Measurements from ENCODE around the gene MTIF3. TPM values are rescaled to one million over a fixed set of nuclear protein-coding genes. Genes with fewer than 3 reads are reported as not detected.

MTIF3 gene
- total RNA-seq, 4 donors from 2014 or later = 27.7 to 98.3 (median 66.7) TPM

- Histone ChIP-seq H3K9me3 (no peaks in the 10 kb centered on the region), H3K36me3 (no peaks in the 10 kb centered on the region), H3K27me3 (no peaks in the 10 kb centered on the region), H3K4me1 (no peaks in the 10 kb centered on the region), H3K4me3 (no peak overlapping the region), H3K27ac (no peak overlapping the region)
- 43 to 47% methylated on average over 4 to 5 of the region's 5 CpGs for WGBS, 2 donors (ENCODE audit: low coverage in 1 of 2)
- no peak for DNase-seq
- TF ChIP-seq POLR2AphosphoS5 (IDR thresholded peaks at IDR 0.05) (no peak), CTCF (IDR thresholded peaks at IDR 0.05) (no peak), POLR2A (IDR thresholded peaks at IDR 0.05) (no peak), EP300 (IDR thresholded peaks at IDR 0.05; ENCODE audit: low read depth) (no peak)
- intact Hi-C loops (cut with DNase I; ENCODE audit: low total_unique reads) = no loop called here
- in situ Hi-C loops (cut with MboI; ENCODE audit: low pct_ligation_motif_present in 1 of 4, low pct_unique_long_range_greater_than_20kb in 1 of 4, low sequenced_read_pairs in 3 of 4) = no loop called here
These were observed 37.4 kb upstream of the MTIF3 start for GRCh38 chr13:27487776-27488175.

- no peak overlapping the region for H3K4me3 ChIP-seq
- no peak for DNase-seq
- 89 to 93% methylated on average over 5 to 11 of the region's 11 CpGs for WGBS, 2 donors (ENCODE audit: low coverage in 1 of 2)
- in situ Hi-C loops (cut with MboI; ENCODE audit: low pct_ligation_motif_present in 1 of 4, low pct_unique_long_range_greater_than_20kb in 1 of 4, low sequenced_read_pairs in 3 of 4) = no loop called here
- H3K27ac ChIP-seq = no peak overlapping the region
- intact Hi-C loops (cut with DNase I; ENCODE audit: low total_unique reads) = no loop called here
- TF ChIP-seq EP300 (IDR thresholded peaks at IDR 0.05; ENCODE audit: low read depth) = no peak
- TF ChIP-seq POLR2AphosphoS5 (IDR thresholded peaks at IDR 0.05) = no peak
- no peak for TF ChIP-seq POLR2A (IDR thresholded peaks at IDR 0.05)
- TF ChIP-seq CTCF (IDR thresholded peaks at IDR 0.05) = no peak
- no peaks in the 10 kb centered on the region for H3K4me1 ChIP-seq
- no peaks in the 10 kb centered on the region for H3K27me3 ChIP-seq
- H3K9me3 ChIP-seq = no peaks in the 10 kb centered on the region
- no peaks in the 10 kb centered on the region for H3K36me3 ChIP-seq
These were observed 33.1 kb upstream of the MTIF3 start for GRCh38 chr13:27483421-27483820.

GRCh38 chr13:27482983-27483382 is 32.6 kb upstream of the MTIF3 start:
- H3K4me3 ChIP-seq = no peak overlapping the region
- no peaks in the 10 kb centered on the region for H3K36me3 ChIP-seq
- no peak for TF ChIP-seq EP300 (IDR thresholded peaks at IDR 0.05; ENCODE audit: low read depth)
- TF ChIP-seq CTCF (IDR thresholded peaks at IDR 0.05) = no peak
- TF ChIP-seq POLR2A (IDR thresholded peaks at IDR 0.05) = no peak
- no peak for TF ChIP-seq POLR2AphosphoS5 (IDR thresholded peaks at IDR 0.05)
- intact Hi-C loops (cut with DNase I; ENCODE audit: low total_unique reads) (no loop called here), in situ Hi-C loops (cut with MboI; ENCODE audit: low pct_ligation_motif_present in 1 of 4, low pct_unique_long_range_greater_than_20kb in 1 of 4, low sequenced_read_pairs in 3 of 4) (no loop called here)
- WGBS, 2 donors (ENCODE audit: low coverage in 1 of 2) = 62 to 71% methylated on average over 7 of the region's 7 CpGs
- peak; percentile 43 for DNase-seq
- no peaks in the 10 kb centered on the region for H3K4me1 ChIP-seq
- H3K27ac ChIP-seq = no peak overlapping the region
- no peaks in the 10 kb centered on the region for H3K27me3 ChIP-seq
- no peaks in the 10 kb centered on the region for H3K9me3 ChIP-seq

GRCh38 chr13:27481766-27482165 is 31.4 kb upstream of the MTIF3 start:
- in situ Hi-C loops (cut with MboI; ENCODE audit: low pct_ligation_motif_present in 1 of 4, low pct_unique_long_range_greater_than_20kb in 1 of 4, low sequenced_read_pairs in 3 of 4) (no loop called here), intact Hi-C loops (cut with DNase I; ENCODE audit: low total_unique reads) (no loop called here)
- Histone ChIP-seq H3K9me3 (no peaks in the 10 kb centered on the region), H3K36me3 (no peaks in the 10 kb centered on the region), H3K27ac (no peak overlapping the region), H3K4me3 (no peak overlapping the region), H3K4me1 (no peaks in the 10 kb centered on the region), H3K27me3 (no peaks in the 10 kb centered on the region)
- peak; percentile 37 to 56 (median 49) for TF ChIP-seq CTCF (IDR thresholded peaks at IDR 0.05)
- no peak for TF ChIP-seq POLR2A (IDR thresholded peaks at IDR 0.05)
- peak; percentile 51 for DNase-seq
- WGBS, 2 donors (ENCODE audit: low coverage in 1 of 2) = 42 to 50% methylated on average over 1 to 11 of the region's 11 CpGs
